WTC11 (cell line): ENCODE data around the gene G6PC3. TPM values are rescaled to one million over a fixed set of nuclear protein-coding genes. Genes with fewer than 3 reads are reported as not detected.
A peak's percentile ranks its signal among the peaks of the same experiment; 100 is the strongest.

Experiments used
- ATAC-seq: fragments of 200-7000 bp; cut with Tn5 transposase; 2 replicates; pipeline ENCODE4 v1.10.0; 2021; ENCODE audit warnings: mild to moderate bottlenecking, moderate library complexity
- CTCF ChIA-PET: fragments of 300-600 bp; sonication (Branson Sonifier 250); formaldehyde crosslinking; loops from one replicate; lab custom pipeline; 2021; ENCODE audit warnings: antibody characterized with exemption; lab: Charles Lee
- POLR2A ChIA-PET: fragments of 350-600 bp; sonication (Branson Sonifier 250); formaldehyde crosslinking; loops from one replicate; lab custom pipeline; 2021; ENCODE audit warnings: antibody characterized with exemption; lab: Charles Lee
- DNase-seq: peaks from one replicate; pipeline ENCODE4 v3.0.0; 2021; ENCODE audit warnings: low spot score
- H3K27ac Mint-ChIP-seq: 2 replicates; pipeline ENCODE4 v1.8.0; 2021; ENCODE audit warnings: mixed read lengths
- H3K27me3 Mint-ChIP-seq: 2 replicates; pipeline ENCODE4 v1.8.0; 2021; ENCODE audit warnings: low read depth, mild to moderate bottlenecking, moderate library complexity, mixed read lengths
- H3K36me3 Mint-ChIP-seq: 2 replicates; pipeline ENCODE4 v1.8.0; 2021; ENCODE audit warnings: mixed read lengths
- H3K4me1 Mint-ChIP-seq: 2 replicates; pipeline ENCODE4 v1.8.0; 2022; ENCODE audit warnings: mixed read lengths
- H3K4me3 Mint-ChIP-seq: 2 replicates; pipeline ENCODE4 v1.8.0; 2021; ENCODE audit warnings: mild to moderate bottlenecking, moderate library complexity, mixed read lengths
- H3K9me3 Mint-ChIP-seq: 2 replicates; pipeline ENCODE4 v1.8.0; 2021; ENCODE audit warnings: mixed read lengths
- CREM ChIP-seq: sonication (generic); formaldehyde crosslinking; IDR thresholded peaks from 2 replicates; pipeline ENCODE4 v1.8.1; 2022; ENCODE audit warnings: mild to moderate bottlenecking, missing genetic modification reagents, moderate library complexity
- EMX1 ChIP-seq: fragments of 250-450 bp; sonication (Bioruptor Pico); IDR thresholded peaks from 2 replicates; pipeline ENCODE4 v1.8.0; 2021; ENCODE audit warnings: mild to moderate bottlenecking
- ESRRA ChIP-seq: sonication (generic); formaldehyde crosslinking; IDR thresholded peaks from 2 replicates; pipeline ENCODE4 v1.8.1; 2022; ENCODE audit warnings: mild to moderate bottlenecking, missing genetic modification reagents, borderline replicate concordance
- JUN ChIP-seq: sonication (generic); formaldehyde crosslinking; IDR thresholded peaks from 2 replicates; pipeline ENCODE4 v1.8.0; 2023; ENCODE audit warnings: mild to moderate bottlenecking, missing genetic modification reagents
- RELA ChIP-seq: sonication (generic); formaldehyde crosslinking; IDR thresholded peaks from 2 replicates; pipeline ENCODE4 v1.8.1; 2022; ENCODE audit warnings: missing genetic modification reagents, mild to moderate bottlenecking, borderline replicate concordance
- RORB ChIP-seq: fragments of 250-450 bp; sonication (Bioruptor Pico); IDR thresholded peaks from 2 replicates; pipeline ENCODE4 v1.9.0; 2021; ENCODE audit warnings: mild to moderate bottlenecking
- SMAD3 ChIP-seq: sonication (generic); formaldehyde crosslinking; IDR thresholded peaks from 2 replicates; pipeline ENCODE4 v1.8.0; 2022; ENCODE audit warnings: missing genetic modification reagents, mild to moderate bottlenecking, borderline replicate concordance
- SMAD4 ChIP-seq: sonication (generic); formaldehyde crosslinking; IDR thresholded peaks from 2 replicates; pipeline ENCODE4 v1.8.0; 2022; ENCODE audit warnings: mild to moderate bottlenecking, missing genetic modification reagents
- ZNF121 ChIP-seq: sonication (generic); formaldehyde crosslinking; IDR thresholded peaks from 2 replicates; pipeline ENCODE4 v1.8.0; 2023; ENCODE audit warnings: missing genetic modification reagents
- ZNF671 ChIP-seq: fragments of 250-450 bp; sonication (Bioruptor Pico); IDR thresholded peaks from 2 replicates; pipeline ENCODE4 v1.8.0; 2021; ENCODE audit warnings: mild to moderate bottlenecking
- total RNA-seq: library from RNA; stranded (reverse); gene quantifications from 3 replicates; pipeline ENCODE4 v1.2.3, GENCODE V29; 2021
- TF ChIP-seq, protein P1 (sequence below): sonication (generic); formaldehyde crosslinking; conservative IDR thresholded peaks from 2 replicates; pipeline ENCODE4 v1.8.1; 2022; ENCODE audit warnings: mild to moderate bottlenecking, missing genetic modification reagents
- TF ChIP-seq, protein P2 (sequence below): fragments of 200-600 bp; IDR thresholded peaks from 2 replicates; pipeline ENCODE4 v1.8.0; 2022; ENCODE audit warnings: antibody characterized with exemption
- TF ChIP-seq, protein P3 (sequence below): fragments of 250-450 bp; sonication (Bioruptor Pico); IDR thresholded peaks from 2 replicates; pipeline ENCODE4 v1.9.0; 2021; ENCODE audit warnings: mild to moderate bottlenecking
- TF ChIP-seq, protein P4 (sequence below): fragments of 250-450 bp; sonication (Bioruptor Pico); IDR thresholded peaks from 2 replicates; pipeline ENCODE4 v2.1.2; 2022; ENCODE audit warnings: mild to moderate bottlenecking, moderate library complexity
- TF ChIP-seq, protein P5 (sequence below): sonication (generic); formaldehyde crosslinking; IDR thresholded peaks from 2 replicates; pipeline ENCODE4 v1.8.0; 2022; ENCODE audit warnings: mild to moderate bottlenecking, missing genetic modification reagents
- TF ChIP-seq, protein P6 (sequence below): sonication (generic); formaldehyde crosslinking; IDR thresholded peaks from 2 replicates; pipeline ENCODE4 v1.8.1; 2023; ENCODE audit warnings: mild to moderate bottlenecking, missing genetic modification reagents, moderate library complexity
- TF ChIP-seq, protein P7 (sequence below): fragments of 250-450 bp; sonication (Bioruptor Pico); IDR thresholded peaks from 2 replicates; pipeline ENCODE4 v1.8.0; 2021; ENCODE audit warnings: mild to moderate bottlenecking
- TF ChIP-seq, protein P8 (sequence below): sonication (generic); formaldehyde crosslinking; IDR thresholded peaks from 2 replicates; pipeline ENCODE4 v1.8.1; 2022; ENCODE audit warnings: mild to moderate bottlenecking, missing genetic modification reagents, moderate library complexity, borderline replicate concordance

Gene G6PC3
- total RNA-seq, 1 experiment from 2014 or later: 121 TPM

DNA sequence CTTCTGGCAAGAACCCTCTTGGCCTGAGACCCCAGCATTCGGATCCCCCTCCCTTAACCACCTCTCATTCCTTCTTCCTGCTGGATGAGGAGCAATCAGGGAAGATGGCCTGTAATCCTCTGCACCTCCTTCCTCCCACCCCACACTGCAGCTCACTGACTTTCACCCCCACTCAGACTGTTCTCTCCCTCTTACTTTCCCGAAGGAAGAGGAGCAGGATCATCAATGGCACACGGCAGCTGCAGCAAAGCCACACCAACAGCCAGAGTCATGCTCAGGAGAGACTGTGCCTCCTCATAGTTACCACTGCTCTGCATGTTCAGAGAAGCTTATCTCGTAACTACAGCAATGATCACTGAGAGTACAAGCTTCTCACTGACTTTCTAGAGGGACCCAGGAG, 45.7 kb upstream of the G6PC3 start (continued):
- TF ChIP-seq, protein P1, sequence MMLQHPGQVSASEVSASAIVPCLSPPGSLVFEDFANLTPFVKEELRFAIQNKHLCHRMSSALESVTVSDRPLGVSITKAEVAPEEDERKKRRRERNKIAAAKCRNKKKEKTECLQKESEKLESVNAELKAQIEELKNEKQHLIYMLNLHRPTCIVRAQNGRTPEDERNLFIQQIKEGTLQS: no peak
- TF ChIP-seq SMAD4 (CRISPR knock-in tag) (no peak), ESRRA (CRISPR knock-in tag) (no peak), ZNF671 (CRISPR knock-in tag) (no peak), SMAD3 (CRISPR knock-in tag) (no peak), RELA (CRISPR knock-in tag) (no peak)
- TF ChIP-seq, protein P2, sequence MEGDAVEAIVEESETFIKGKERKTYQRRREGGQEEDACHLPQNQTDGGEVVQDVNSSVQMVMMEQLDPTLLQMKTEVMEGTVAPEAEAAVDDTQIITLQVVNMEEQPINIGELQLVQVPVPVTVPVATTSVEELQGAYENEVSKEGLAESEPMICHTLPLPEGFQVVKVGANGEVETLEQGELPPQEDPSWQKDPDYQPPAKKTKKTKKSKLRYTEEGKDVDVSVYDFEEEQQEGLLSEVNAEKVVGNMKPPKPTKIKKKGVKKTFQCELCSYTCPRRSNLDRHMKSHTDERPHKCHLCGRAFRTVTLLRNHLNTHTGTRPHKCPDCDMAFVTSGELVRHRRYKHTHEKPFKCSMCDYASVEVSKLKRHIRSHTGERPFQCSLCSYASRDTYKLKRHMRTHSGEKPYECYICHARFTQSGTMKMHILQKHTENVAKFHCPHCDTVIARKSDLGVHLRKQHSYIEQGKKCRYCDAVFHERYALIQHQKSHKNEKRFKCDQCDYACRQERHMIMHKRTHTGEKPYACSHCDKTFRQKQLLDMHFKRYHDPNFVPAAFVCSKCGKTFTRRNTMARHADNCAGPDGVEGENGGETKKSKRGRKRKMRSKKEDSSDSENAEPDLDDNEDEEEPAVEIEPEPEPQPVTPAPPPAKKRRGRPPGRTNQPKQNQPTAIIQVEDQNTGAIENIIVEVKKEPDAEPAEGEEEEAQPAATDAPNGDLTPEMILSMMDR: no peak

DNA sequence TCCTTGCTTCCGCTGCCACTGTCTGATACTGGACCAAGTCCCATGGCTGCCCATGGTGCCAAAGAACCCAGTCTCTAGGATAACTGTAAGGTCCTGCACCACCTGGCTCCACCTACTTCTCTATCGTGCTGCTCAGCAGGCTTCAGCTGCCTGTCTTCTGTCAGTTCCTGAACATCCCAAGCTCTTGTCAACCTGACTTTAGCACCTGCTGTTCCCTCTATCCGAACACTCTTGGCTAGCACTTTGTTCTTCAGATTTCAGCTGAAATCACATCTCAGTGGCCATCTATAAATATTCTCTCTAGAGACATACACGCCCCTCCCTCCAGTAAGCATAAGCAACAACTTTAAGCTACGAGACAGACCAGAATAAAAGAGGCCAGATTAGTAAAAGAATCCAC, 40.8 kb upstream of the G6PC3 start:
- DNase-seq (no peak), ATAC-seq (no peak)
- ChIA-PET CTCF (interaction anchor here (1.4 to 1.8 kb wide), 2 partner anchors 12 to 138 kb away, joined by 3 to 9 read pairs; no protein-coding TSS in a partner anchor), POLR2A (interaction anchor here (0.9 kb wide), 1 partner anchor 24 kb away, joined by 3 read pairs; no protein-coding TSS in a partner anchor)
- no peak overlapping the region for H3K4me3 Mint-ChIP-seq
- H3K4me1 Mint-ChIP-seq: no peaks in the 10 kb centered on the region
- H3K9me3 Mint-ChIP-seq: no peaks in the 10 kb centered on the region
- H3K27me3 Mint-ChIP-seq: no peaks in the 10 kb centered on the region
- TF ChIP-seq, protein P3, sequence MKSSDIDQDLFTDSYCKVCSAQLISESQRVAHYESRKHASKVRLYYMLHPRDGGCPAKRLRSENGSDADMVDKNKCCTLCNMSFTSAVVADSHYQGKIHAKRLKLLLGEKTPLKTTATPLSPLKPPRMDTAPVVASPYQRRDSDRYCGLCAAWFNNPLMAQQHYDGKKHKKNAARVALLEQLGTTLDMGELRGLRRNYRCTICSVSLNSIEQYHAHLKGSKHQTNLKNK: no peak
- TF ChIP-seq, protein P2: no peak
- TF ChIP-seq, protein P4, sequence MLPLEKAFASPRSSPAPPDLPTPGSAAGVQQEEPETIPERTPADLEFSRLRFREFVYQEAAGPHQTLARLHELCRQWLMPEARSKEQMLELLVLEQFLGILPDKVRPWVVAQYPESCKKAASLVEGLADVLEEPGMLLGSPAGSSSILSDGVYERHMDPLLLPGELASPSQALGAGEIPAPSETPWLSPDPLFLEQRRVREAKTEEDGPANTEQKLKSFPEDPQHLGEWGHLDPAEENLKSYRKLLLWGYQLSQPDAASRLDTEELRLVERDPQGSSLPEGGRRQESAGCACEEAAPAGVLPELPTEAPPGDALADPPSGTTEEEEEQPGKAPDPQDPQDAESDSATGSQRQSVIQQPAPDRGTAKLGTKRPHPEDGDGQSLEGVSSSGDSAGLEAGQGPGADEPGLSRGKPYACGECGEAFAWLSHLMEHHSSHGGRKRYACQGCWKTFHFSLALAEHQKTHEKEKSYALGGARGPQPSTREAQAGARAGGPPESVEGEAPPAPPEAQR: no peak
- TF ChIP-seq, protein P5, sequence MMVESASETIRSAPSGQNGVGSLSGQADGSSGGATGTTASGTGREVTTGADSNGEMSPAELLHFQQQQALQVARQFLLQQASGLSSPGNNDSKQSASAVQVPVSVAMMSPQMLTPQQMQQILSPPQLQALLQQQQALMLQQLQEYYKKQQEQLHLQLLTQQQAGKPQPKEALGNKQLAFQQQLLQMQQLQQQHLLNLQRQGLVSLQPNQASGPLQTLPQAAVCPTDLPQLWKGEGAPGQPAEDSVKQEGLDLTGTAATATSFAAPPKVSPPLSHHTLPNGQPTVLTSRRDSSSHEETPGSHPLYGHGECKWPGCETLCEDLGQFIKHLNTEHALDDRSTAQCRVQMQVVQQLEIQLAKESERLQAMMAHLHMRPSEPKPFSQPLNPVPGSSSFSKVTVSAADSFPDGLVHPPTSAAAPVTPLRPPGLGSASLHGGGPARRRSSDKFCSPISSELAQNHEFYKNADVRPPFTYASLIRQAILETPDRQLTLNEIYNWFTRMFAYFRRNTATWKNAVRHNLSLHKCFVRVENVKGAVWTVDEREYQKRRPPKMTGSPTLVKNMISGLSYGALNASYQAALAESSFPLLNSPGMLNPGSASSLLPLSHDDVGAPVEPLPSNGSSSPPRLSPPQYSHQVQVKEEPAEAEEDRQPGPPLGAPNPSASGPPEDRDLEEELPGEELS: no peak
- TF ChIP-seq, protein P6, sequence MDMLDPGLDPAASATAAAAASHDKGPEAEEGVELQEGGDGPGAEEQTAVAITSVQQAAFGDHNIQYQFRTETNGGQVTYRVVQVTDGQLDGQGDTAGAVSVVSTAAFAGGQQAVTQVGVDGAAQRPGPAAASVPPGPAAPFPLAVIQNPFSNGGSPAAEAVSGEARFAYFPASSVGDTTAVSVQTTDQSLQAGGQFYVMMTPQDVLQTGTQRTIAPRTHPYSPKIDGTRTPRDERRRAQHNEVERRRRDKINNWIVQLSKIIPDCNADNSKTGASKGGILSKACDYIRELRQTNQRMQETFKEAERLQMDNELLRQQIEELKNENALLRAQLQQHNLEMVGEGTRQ: no peak
- no peak for TF ChIP-seq ZNF121 (CRISPR knock-in tag)
- no peak for TF ChIP-seq CREM (CRISPR knock-in tag)
- TF ChIP-seq, protein P7, sequence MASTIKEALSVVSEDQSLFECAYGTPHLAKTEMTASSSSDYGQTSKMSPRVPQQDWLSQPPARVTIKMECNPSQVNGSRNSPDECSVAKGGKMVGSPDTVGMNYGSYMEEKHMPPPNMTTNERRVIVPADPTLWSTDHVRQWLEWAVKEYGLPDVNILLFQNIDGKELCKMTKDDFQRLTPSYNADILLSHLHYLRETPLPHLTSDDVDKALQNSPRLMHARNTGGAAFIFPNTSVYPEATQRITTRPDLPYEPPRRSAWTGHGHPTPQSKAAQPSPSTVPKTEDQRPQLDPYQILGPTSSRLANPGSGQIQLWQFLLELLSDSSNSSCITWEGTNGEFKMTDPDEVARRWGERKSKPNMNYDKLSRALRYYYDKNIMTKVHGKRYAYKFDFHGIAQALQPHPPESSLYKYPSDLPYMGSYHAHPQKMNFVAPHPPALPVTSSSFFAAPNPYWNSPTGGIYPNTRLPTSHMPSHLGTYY (CRISPR knock-in tag): no peak
- TF ChIP-seq EMX1 (CRISPR knock-in tag): no peak
- TF ChIP-seq, protein P8, sequence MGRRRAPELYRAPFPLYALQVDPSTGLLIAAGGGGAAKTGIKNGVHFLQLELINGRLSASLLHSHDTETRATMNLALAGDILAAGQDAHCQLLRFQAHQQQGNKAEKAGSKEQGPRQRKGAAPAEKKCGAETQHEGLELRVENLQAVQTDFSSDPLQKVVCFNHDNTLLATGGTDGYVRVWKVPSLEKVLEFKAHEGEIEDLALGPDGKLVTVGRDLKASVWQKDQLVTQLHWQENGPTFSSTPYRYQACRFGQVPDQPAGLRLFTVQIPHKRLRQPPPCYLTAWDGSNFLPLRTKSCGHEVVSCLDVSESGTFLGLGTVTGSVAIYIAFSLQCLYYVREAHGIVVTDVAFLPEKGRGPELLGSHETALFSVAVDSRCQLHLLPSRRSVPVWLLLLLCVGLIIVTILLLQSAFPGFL (CRISPR knock-in tag): no peak
- TF ChIP-seq JUN: no peak
- TF ChIP-seq RORB: no peak
- H3K27ac Mint-ChIP-seq: peak overlapping the region; percentile 30; the same call in 1 of the 2 replicates
- H3K36me3 Mint-ChIP-seq: peaks cover 40% of the 10 kb centered on the region
